Gastrocnemius medialis (tissue), 4 donors: ENCODE results near the gene MRC1.

Source experiments
- POLR2A ChIP-seq, 2 donors: fragments of 450-650 bp; IDR thresholded peaks; one replicate each; pipeline ENCODE4 v1.6.1; 2017; ENCODE audit warnings: antibody characterized with exemption in 2 of 2, mild to moderate bottlenecking in 2 of 2, moderate library complexity in 2 of 2
- TF ChIP-seq, protein P1 (sequence below), 5 experiments: fragments of 450-650 bp in 3 of 5; fragments of 200-600 bp in 2 of 5; sonication (generic) in 2 of 5; IDR thresholded peaks in 4 of 5; conservative IDR thresholded peaks in 1 of 5; 1 replicate in 4 of 5; 2 replicates in 1 of 5; pipeline ENCODE4 v1.5.1; 2016 to 2019; ENCODE audit warnings: antibody characterized with exemption in 5 of 5, mild to moderate bottlenecking in 3 of 5, moderate library complexity in 3 of 5

DNA sequence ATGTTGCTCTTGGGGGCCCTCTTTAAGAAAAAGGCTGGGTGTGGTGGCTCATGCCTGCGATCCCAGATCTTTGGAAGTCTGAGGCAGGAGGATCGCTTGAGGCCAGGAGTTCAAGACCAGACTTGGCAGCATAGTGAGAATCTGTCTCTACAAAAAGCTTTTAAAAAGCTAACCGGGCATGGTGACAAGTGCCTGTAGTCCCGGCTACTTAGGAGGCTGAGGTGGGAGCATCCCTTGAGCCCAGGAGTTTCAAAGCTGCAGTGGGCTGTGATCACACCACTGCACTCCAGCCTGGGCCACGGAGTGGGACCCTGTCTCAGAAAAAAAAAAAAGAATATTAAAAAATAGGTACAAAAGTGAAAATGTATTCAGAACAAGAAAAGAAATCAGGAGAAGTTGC is 104.5 kb downstream of the MRC1 start:
- TF ChIP-seq POLR2A (IDR thresholded peaks at IDR 0.05) = no peak
- TF ChIP-seq, protein P1, sequence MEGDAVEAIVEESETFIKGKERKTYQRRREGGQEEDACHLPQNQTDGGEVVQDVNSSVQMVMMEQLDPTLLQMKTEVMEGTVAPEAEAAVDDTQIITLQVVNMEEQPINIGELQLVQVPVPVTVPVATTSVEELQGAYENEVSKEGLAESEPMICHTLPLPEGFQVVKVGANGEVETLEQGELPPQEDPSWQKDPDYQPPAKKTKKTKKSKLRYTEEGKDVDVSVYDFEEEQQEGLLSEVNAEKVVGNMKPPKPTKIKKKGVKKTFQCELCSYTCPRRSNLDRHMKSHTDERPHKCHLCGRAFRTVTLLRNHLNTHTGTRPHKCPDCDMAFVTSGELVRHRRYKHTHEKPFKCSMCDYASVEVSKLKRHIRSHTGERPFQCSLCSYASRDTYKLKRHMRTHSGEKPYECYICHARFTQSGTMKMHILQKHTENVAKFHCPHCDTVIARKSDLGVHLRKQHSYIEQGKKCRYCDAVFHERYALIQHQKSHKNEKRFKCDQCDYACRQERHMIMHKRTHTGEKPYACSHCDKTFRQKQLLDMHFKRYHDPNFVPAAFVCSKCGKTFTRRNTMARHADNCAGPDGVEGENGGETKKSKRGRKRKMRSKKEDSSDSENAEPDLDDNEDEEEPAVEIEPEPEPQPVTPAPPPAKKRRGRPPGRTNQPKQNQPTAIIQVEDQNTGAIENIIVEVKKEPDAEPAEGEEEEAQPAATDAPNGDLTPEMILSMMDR (IDR thresholded peaks at IDR 0.05 in 4 of 5, conservative IDR thresholded peaks at IDR 0.05 in 1 of 5) = no peak
